B cell (primary cell): ENCODE results near the gene ARRB1. TPM values are rescaled to one million over a fixed set of nuclear protein-coding genes. Genes with fewer than 3 reads are reported as not detected.

Source experiments
- ATAC-seq: fragments of 200-7000 bp; cut with Tn5 transposase; one replicate; pipeline ENCODE4 v1.10.0; 2021; ENCODE audit warnings: low read depth, mild to moderate bottlenecking, moderate number of reproducible peaks, moderate library complexity
- CTCF ChIA-PET: fragments of 350-600 bp; sonication (Branson Sonifier 250); formaldehyde crosslinking; loops from one replicate; lab custom pipeline; 2021; ENCODE audit warnings: antibody characterized with exemption, inconsistent platforms; lab: Charles Lee
- POLR2A ChIA-PET: fragments of 350-600 bp; sonication (Branson Sonifier 250); formaldehyde crosslinking; loops from one replicate; lab custom pipeline; 2021; ENCODE audit warnings: antibody characterized with exemption; lab: Charles Lee
- DNase-seq: peaks from one replicate; pipeline ENCODE4 v3.0.0; 2013
- H2AFZ ChIP-seq: 2 replicates; pipeline ENCODE4 v1.6.1; 2012; ENCODE audit warnings: mild to moderate bottlenecking, low read depth, low read length; ENCODE audit not compliant: insufficient read depth, poor library complexity, severe bottlenecking
- H3K27ac ChIP-seq, 2 donors: 1 replicate in 1 of 2; 2 replicates in 1 of 2; pipeline ENCODE4 v1.5.1; 2012 to 2013; ENCODE audit warnings: low read length in 2 of 2, mild to moderate bottlenecking in 2 of 2, moderate library complexity in 1 of 2
- H3K27me3 ChIP-seq, 4 experiments: fragments of 200-600 bp in 1 of 4; sonication (generic) in 1 of 4; replicated peaks in 1 of 4; 1 replicate in 2 of 4; 2 replicates in 2 of 4; pipeline versions ENCODE4 v1.6.1 to v1.7.0; 2013 to 2016; ENCODE audit warnings: low read length in 3 of 4, mild to moderate bottlenecking in 2 of 4, mixed read lengths in 1 of 4, moderate library complexity in 1 of 4; ENCODE audit not compliant: insufficient read depth in 4 of 4, control insufficient read depth in 3 of 4; ENCODE audit errors: control extremely low read depth in 1 of 4
- H3K36me3 ChIP-seq, 2 experiments: replicated peaks in 1 of 2; 1 replicate in 1 of 2; 2 replicates in 1 of 2; pipeline versions ENCODE4 v1.6.1 to v1.7.1; 2013; ENCODE audit warnings: low read length in 1 of 2; ENCODE audit not compliant: insufficient read depth in 2 of 2, control insufficient read depth in 1 of 2; ENCODE audit errors: control extremely low read depth in 1 of 2, extremely low read depth in 1 of 2
- H3K4me1 ChIP-seq, 2 donors: fragments of 200-600 bp in 1 of 2; sonication (generic) in 1 of 2; 1 replicate in 1 of 2; 2 replicates in 1 of 2; pipeline versions ENCODE4 v1.5.1 to v1.6.1; 2013 to 2017; ENCODE audit warnings: low read length in 2 of 2; ENCODE audit not compliant: control insufficient read depth in 2 of 2, insufficient read depth in 2 of 2
- H3K4me2 ChIP-seq: replicated peaks from 2 replicates; pipeline ENCODE3; 2012; ENCODE audit warnings: mild to moderate bottlenecking, low read depth, low read length; ENCODE audit not compliant: poor library complexity, severe bottlenecking
- H3K4me3 ChIP-seq, 5 experiments: fragments of 200-600 bp in 1 of 5; sonication (generic) in 1 of 5; 1 replicate in 3 of 5; 2 replicates in 2 of 5; pipeline versions ENCODE4 v1.5.1 to v1.7.0; 2011 to 2016; ENCODE audit warnings: low read length in 4 of 5, mild to moderate bottlenecking in 4 of 5, low read depth in 2 of 5, control low read depth in 1 of 5, moderate library complexity in 1 of 5; ENCODE audit not compliant: insufficient read depth in 1 of 5; ENCODE audit errors: control extremely low read depth in 1 of 5, extremely low read depth in 1 of 5
- H3K79me2 ChIP-seq: fragments of 200-600 bp; sonication (generic); one replicate; pipeline ENCODE4 v1.6.0; 2016; ENCODE audit warnings: low read length; ENCODE audit not compliant: control insufficient read depth, insufficient read depth
- H3K9ac ChIP-seq: fragments of 200-600 bp; sonication (generic); 2 replicates; pipeline ENCODE4 v1.6.1; 2017; ENCODE audit warnings: mild to moderate bottlenecking, low read length, moderate library complexity
- H3K9me3 ChIP-seq, 3 donors: one replicate each; pipeline versions ENCODE4 v1.6.1 to v1.7.1; 2013; ENCODE audit warnings: low read length in 2 of 3; ENCODE audit not compliant: control insufficient read depth in 2 of 3, insufficient read depth in 1 of 3; ENCODE audit errors: control extremely low read depth in 1 of 3
- H4K20me1 ChIP-seq: 2 replicates; pipeline ENCODE4 v1.6.0; 2012; ENCODE audit warnings: mild to moderate bottlenecking, low read length; ENCODE audit not compliant: insufficient read depth, control insufficient read depth, poor library complexity, severe bottlenecking
- H3K27ac Mint-ChIP-seq: one replicate; pipeline ENCODE4 v1.8.0; 2021; ENCODE audit warnings: mixed read lengths
- H3K27me3 Mint-ChIP-seq: one replicate; pipeline ENCODE4 v1.8.0; 2021; ENCODE audit warnings: mixed read lengths
- H3K4me1 Mint-ChIP-seq: one replicate; pipeline ENCODE4 v1.8.0; 2021; ENCODE audit warnings: mixed read lengths
- H3K4me3 Mint-ChIP-seq: one replicate; pipeline ENCODE4 v1.8.0; 2021; ENCODE audit warnings: mixed read lengths
- H3K9me3 Mint-ChIP-seq: one replicate; pipeline ENCODE4 v1.8.0; 2022; ENCODE audit warnings: mixed read lengths; ENCODE audit not compliant: insufficient read depth
- CTCF ChIP-seq: fragments of 200-600 bp; IDR thresholded peaks from one replicate; pipeline ENCODE4 v1.8.0; 2022; ENCODE audit warnings: antibody characterized with exemption, mild to moderate bottlenecking
- EZH2 ChIP-seq: IDR thresholded peaks from 2 replicates; pipeline ENCODE4 v1.6.1; 2012; ENCODE audit warnings: borderline replicate concordance, low read depth, mild to moderate bottlenecking, moderate library complexity, low read length; ENCODE audit not compliant: insufficient read depth, poor library complexity, severe bottlenecking
- WGBS: methylation state at CpG from one replicate; pipeline ENCODE4 v1.1.5; 2013; ENCODE audit warnings: missing lambda C conversion rate; ENCODE audit not compliant: insufficient coverage; 5-methylcytosine and 5-hydroxymethylcytosine counted together
- intact Hi-C: fragments of 100-400 bp; cut with micrococcal nuclease; formaldehyde crosslinking; loops from one replicate; pipeline ENCODE4 v1.10.0; 2022
- polyA plus RNA-seq: library from polyadenylated mRNA; depleted of rRNA; stranded (reverse); fragments of >200 nt; gene quantifications from 2 replicates; pipeline ENCODE4 v1.2.3, GENCODE V29; 2012
- total RNA-seq, 2 donors: library from RNA; stranded (reverse); fragments of 120-200 nt in 1 of 2; gene quantifications; 1 replicate in 1 of 2; 2 replicates in 1 of 2; pipeline versions ENCODE4 v1.2.3 to v1.2.4, GENCODE V29; 2013 to 2022

ARRB1 gene
- total and polyA plus RNA-seq, 2 donors (not counting 1 experiment from before 2014, with no cell fraction given): 1.0 to 1.9 TPM

GRCh38 chr11:75293903-75294302 is 57.6 kb downstream of the ARRB1 start:
- Histone ChIP-seq H3K36me3 (no peaks in the 10 kb centered on the region), H3K4me1 (no peaks in the 10 kb centered on the region), H3K4me3 (no peak overlapping the region), H3K9me3 (peaks cover 0 to 2% (median 0%) of the 10 kb centered on the region in 3 donors), H3K4me2 (no peak overlapping the region), H2AFZ (no peak overlapping the region), H3K27ac (no peak overlapping the region), H3K79me2 (no peaks in the 10 kb centered on the region), H4K20me1 (no peaks in the 10 kb centered on the region), H3K9ac (no peak overlapping the region), H3K27me3 (peaks cover 0 to 3% (median 0%) of the 10 kb centered on the region in 4 experiments)
- H3K9me3 Mint-ChIP-seq: no peaks in the 10 kb centered on the region
- ATAC-seq (no peak), DNase-seq (no peak)
- intact Hi-C loops: no loop called here
- H3K4me1 Mint-ChIP-seq: no peaks in the 10 kb centered on the region
- POLR2A ChIA-PET: no interaction called here
- H3K4me3 Mint-ChIP-seq: no peak overlapping the region
- WGBS: 100% methylated on average over 1 of the region's 2 CpGs
- H3K27me3 Mint-ChIP-seq: peaks cover 13% of the 10 kb centered on the region
- CTCF ChIA-PET: no interaction called here
- no peak overlapping the region for H3K27ac Mint-ChIP-seq
- TF ChIP-seq EZH2 (no peak), CTCF (no peak)

- no CpG with 5 or more reads among the region's 3 CpGs for WGBS
- peaks cover 0 to 3% (median 0%) of the 10 kb centered on the region in 4 experiments for H3K27me3 ChIP-seq
- no peaks in the 10 kb centered on the region for H3K4me1 ChIP-seq
- no peaks in the 10 kb centered on the region for H3K36me3 ChIP-seq
- Mint-ChIP-seq H3K4me1 (no peaks in the 10 kb centered on the region), H3K27me3 (peaks cover 15% of the 10 kb centered on the region), H3K4me3 (no peak overlapping the region), H3K9me3 (no peaks in the 10 kb centered on the region), H3K27ac (no peak overlapping the region)
- H3K9me3 ChIP-seq: peaks cover 0 to 2% (median 0%) of the 10 kb centered on the region in 3 donors
- no peak for DNase-seq
- ChIA-PET CTCF (interaction anchor here (3.3 kb wide), 1 partner anchor 12 kb away, joined by 14 read pairs; no protein-coding TSS in a partner anchor), POLR2A (no interaction called here)
- H2AFZ ChIP-seq: no peak overlapping the region
- intact Hi-C loops: no loop called here
- no peak overlapping the region for H3K4me2 ChIP-seq
- no peaks in the 10 kb centered on the region for H4K20me1 ChIP-seq
- ATAC-seq: no peak
- no peak overlapping the region for H3K4me3 ChIP-seq
- no peak for TF ChIP-seq EZH2
- TF ChIP-seq CTCF: no peak
- no peak overlapping the region for H3K27ac ChIP-seq
- no peak overlapping the region for H3K9ac ChIP-seq
- H3K79me2 ChIP-seq: no peaks in the 10 kb centered on the region
Observed at GRCh38 chr11:75292943-75293342, 58.5 kb downstream of the ARRB1 start.
